Memory B cell (primary cell): ENCODE results near the gene NEK3.
"Not testable (repeated sequence)": the region's sequence is repeated elsewhere in the genome, so short reads cannot be mapped to it uniquely, and the experiment has no call there.

ENCODE experiments used
- ATAC-seq: fragments of 150-1000 bp; cut with Tn5 transposase; 2 replicates; pipeline ENCODE4 v1.10.0; 2021; ENCODE audit warnings: low read depth, mild to moderate bottlenecking, moderate library complexity
- DNase-seq, 2 donors: peaks; one replicate each; pipeline ENCODE4 v3.0.0; 2022; ENCODE audit warnings: low spot score in 2 of 2
- H3K27ac Mint-ChIP-seq: one replicate; pipeline ENCODE4 v1.8.0; 2022; ENCODE audit warnings: mild to moderate bottlenecking, moderate library complexity, mixed read lengths
- H3K27me3 Mint-ChIP-seq: one replicate; pipeline ENCODE4 v1.8.0; 2022; ENCODE audit warnings: mixed read lengths
- H3K36me3 Mint-ChIP-seq: one replicate; pipeline ENCODE4 v1.8.0; 2022; ENCODE audit warnings: mild to moderate bottlenecking, mixed read lengths
- H3K4me1 Mint-ChIP-seq: one replicate; pipeline ENCODE4 v1.8.0; 2022; ENCODE audit warnings: mixed read lengths
- H3K4me3 Mint-ChIP-seq: one replicate; pipeline ENCODE4 v1.8.0; 2022; ENCODE audit warnings: mild to moderate bottlenecking, moderate library complexity, mixed read lengths
- H3K9me3 Mint-ChIP-seq: one replicate; pipeline ENCODE4 v1.8.0; 2022; ENCODE audit warnings: mixed read lengths

NEK3 gene, protein sequence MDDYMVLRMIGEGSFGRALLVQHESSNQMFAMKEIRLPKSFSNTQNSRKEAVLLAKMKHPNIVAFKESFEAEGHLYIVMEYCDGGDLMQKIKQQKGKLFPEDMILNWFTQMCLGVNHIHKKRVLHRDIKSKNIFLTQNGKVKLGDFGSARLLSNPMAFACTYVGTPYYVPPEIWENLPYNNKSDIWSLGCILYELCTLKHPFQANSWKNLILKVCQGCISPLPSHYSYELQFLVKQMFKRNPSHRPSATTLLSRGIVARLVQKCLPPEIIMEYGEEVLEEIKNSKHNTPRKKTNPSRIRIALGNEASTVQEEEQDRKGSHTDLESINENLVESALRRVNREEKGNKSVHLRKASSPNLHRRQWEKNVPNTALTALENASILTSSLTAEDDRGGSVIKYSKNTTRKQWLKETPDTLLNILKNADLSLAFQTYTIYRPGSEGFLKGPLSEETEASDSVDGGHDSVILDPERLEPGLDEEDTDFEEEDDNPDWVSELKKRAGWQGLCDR

DNA sequence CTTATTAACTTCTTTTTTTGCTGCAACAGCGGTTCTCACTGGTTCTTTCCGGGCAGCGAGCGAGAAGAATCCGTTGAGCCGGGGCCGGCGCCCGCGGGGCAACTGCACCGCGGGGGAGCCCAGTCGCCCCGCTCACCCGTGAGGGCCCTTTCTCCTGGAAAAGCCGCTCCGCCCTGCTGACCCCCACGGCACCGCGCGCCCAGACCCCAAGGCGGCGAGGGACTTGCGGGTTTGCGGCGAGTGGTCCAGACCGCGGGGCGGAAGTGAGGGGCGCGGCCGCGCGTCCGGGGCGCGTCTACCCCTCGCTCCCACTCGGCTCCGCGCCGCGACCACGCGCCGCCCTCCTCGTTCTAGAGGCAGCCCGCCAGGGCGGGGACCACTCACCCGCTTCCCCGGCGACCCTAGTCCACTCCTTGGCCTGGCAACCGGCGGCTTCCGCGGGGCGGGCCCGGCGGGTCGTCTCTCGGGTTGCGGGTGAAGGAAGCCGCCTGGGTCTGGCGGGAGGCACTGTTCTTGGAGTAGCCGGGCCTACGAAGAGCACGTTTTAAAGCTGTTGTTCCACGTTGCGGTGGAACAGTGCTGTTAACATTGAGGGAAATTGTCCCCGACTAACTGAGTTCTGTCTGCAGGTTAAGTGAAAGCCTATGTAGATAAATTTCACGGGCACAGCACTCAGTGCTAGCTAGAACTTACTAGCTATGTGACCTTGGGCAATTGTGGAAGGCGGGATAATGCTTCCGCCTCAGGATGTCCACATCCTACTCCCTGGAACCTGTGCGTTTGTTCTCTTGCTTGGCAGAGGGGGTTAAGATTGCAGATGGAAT is at the start of gene NEK3:
Gene NEK3 (minus strand): TSS at position 439 of the 824 bp plus-strand sequence. CDS start 3,406 bp downstream, outside the sequence.
- Mint-ChIP-seq H3K9me3 (no peaks in the 10 kb centered on the region), H3K27ac (peak within 1 kb of the TSS; percentile 75), H3K36me3 (no peaks in the 10 kb centered on the region), H3K4me3 (peak within 1 kb of the TSS; percentile 87), H3K4me1 (peaks cover 16% of the 10 kb centered on the region), H3K27me3 (peaks cover 2% of the 10 kb centered on the region)
- DNase-seq: peak; percentile 35 to 58
- ATAC-seq: peak; percentile 84

- not testable (repeated sequence) for H3K27ac Mint-ChIP-seq, H3K4me3 Mint-ChIP-seq, H3K4me1 Mint-ChIP-seq, DNase-seq, H3K27me3 Mint-ChIP-seq, H3K9me3 Mint-ChIP-seq, ATAC-seq, H3K36me3 Mint-ChIP-seq
Observed at GRCh38 chr13:52208384-52208783, 49.0 kb upstream of the NEK3 start.

DNA sequence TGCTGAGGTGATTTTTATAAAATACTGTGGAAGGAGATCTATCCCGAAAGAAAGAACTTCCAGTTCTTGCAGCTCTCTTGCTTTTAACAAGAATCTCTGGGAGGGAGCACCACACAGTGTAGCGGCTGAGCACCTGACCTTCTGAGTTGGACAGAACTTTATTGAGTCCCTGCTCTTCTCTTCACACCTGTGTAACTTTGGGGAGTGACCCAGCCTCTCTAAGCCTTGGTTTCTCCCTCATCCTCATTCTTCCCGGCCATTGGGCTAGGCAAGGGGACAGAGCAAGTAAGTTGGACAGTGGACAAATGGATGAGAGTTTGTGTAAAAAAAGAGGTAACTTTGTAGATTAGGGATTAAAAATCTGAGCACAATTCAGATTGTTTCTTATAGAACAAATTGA is 48.5 kb upstream of the NEK3 start:
- not testable (repeated sequence) for H3K4me3 Mint-ChIP-seq, H3K27ac Mint-ChIP-seq, H3K4me1 Mint-ChIP-seq, ATAC-seq, H3K9me3 Mint-ChIP-seq, DNase-seq, H3K27me3 Mint-ChIP-seq, H3K36me3 Mint-ChIP-seq

DNA sequence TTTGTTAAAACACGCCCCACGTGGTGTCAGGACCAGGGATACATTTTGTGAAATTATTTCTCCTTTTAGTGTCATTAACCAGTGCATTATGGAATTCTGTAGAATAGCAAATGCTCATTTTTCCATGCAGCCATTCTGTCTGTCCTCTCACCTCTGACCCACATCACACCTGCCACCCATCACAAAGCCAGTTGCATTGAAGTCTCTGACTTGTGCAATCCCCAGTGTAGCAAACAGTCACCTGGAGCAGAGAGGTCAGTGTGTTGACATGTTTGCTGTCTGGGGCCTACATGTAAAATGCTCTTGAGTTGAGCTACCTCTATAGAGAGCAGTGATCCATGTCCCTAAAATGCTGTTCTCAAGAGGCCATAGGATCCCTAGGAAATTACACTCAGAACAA is 47.9 kb upstream of the NEK3 start:
- H3K9me3 Mint-ChIP-seq, H3K4me1 Mint-ChIP-seq, H3K36me3 Mint-ChIP-seq, DNase-seq, H3K27me3 Mint-ChIP-seq, H3K4me3 Mint-ChIP-seq, H3K27ac Mint-ChIP-seq, ATAC-seq: not testable (repeated sequence)

DNA sequence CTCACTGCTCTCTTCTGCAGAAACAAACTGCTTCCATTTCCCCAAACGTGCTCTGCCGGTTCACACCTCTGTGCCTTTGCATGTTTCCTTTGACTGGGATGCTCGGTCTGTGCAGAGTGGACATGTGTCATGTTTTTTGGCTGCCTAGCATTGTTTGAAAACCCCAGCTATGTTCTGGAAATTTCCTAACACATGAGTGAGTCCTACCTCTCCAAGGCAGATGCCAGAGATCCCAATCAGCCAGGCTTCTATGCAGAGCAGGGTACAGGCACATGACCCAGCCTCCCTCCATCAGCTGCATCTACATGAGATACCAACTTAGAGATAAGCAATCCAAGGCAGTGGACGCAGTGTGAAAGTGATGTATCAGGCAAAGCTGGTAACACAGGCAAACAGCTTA is 45.1 kb upstream of the NEK3 start:
- not testable (repeated sequence) for H3K4me1 Mint-ChIP-seq, H3K36me3 Mint-ChIP-seq, ATAC-seq, H3K9me3 Mint-ChIP-seq, H3K4me3 Mint-ChIP-seq, H3K27me3 Mint-ChIP-seq, H3K27ac Mint-ChIP-seq, DNase-seq

DNA sequence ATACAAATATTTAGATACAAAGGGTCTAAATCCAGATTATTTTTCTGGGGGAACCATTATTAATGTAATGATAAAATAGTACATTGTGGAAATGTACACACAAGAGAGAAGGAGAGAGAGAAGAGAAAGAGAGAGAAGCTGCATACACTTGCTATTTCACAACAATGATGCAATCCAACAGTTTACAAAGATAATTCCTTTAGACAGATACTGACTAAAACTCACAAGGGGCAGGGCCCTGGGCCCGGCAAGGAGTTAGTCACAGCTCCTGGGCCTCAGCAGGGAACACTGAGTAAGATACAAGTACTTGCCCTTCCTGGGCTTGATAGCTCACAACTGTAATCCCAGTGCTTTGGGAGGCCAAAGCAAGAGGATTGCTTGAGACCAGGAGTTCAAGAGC is 44.5 kb upstream of the NEK3 start:
- DNase-seq, H3K36me3 Mint-ChIP-seq, H3K9me3 Mint-ChIP-seq, H3K4me1 Mint-ChIP-seq, ATAC-seq, H3K27me3 Mint-ChIP-seq, H3K4me3 Mint-ChIP-seq, H3K27ac Mint-ChIP-seq: not testable (repeated sequence)

GRCh38 chr13:52202506-52202905 is 43.1 kb upstream of the NEK3 start:
- H3K4me1 Mint-ChIP-seq, ATAC-seq, H3K27me3 Mint-ChIP-seq, H3K27ac Mint-ChIP-seq, H3K9me3 Mint-ChIP-seq, H3K4me3 Mint-ChIP-seq, DNase-seq, H3K36me3 Mint-ChIP-seq: not testable (repeated sequence)

DNA sequence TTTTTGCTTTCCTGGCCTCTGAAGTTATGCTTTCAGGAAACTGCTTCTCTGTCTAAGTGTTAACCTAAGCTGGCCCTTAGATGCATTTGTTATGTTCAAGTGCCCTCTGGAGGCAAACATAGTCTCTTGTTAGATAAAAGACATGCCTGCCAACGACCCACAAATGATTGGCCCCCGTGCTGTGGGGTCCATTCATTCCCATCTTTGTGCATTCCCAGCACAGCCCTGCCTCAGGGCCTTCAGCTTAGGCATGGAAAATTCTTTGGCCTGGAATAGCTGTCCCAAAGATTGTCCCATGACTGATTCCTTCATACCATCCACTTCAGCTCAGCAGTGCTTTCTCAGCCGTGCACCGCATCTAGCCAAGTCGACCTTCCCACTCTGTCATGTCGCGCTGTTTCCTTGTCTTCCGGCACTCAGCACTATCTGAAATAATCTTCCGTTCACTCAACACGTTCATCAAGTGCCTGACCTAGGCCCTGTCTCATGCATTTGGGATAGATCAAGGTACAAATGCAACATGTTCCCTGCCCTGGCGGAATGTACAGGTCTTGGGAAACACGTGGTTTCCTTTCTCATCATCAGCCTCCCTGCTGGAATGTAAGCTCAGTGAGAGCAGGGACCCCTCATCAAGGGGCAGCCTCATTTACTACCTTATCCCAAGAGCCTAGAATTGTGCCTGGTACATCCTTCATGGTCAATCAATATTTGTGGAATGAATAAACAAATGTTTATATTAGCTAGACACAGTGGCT is 42.2 kb upstream of the NEK3 start:
- H3K27ac Mint-ChIP-seq, H3K4me1 Mint-ChIP-seq, H3K36me3 Mint-ChIP-seq, H3K4me3 Mint-ChIP-seq, H3K27me3 Mint-ChIP-seq, H3K9me3 Mint-ChIP-seq: not testable (repeated sequence)
- DNase-seq: peak in 1 of 2 donors; percentile 7
- ATAC-seq: peak; percentile 80

- H3K4me1 Mint-ChIP-seq: peaks cover 9% of the 10 kb centered on the region
- DNase-seq (peak; percentile 32 to 42), ATAC-seq (peak; percentile 63)
- no peaks in the 10 kb centered on the region for H3K36me3 Mint-ChIP-seq
- H3K9me3 Mint-ChIP-seq: no peaks in the 10 kb centered on the region
- H3K27me3 Mint-ChIP-seq: no peaks in the 10 kb centered on the region
- H3K27ac Mint-ChIP-seq: peak overlapping the region; percentile 95
- H3K4me3 Mint-ChIP-seq: peak overlapping the region; percentile 90
Observed at GRCh38 chr13:52195401-52195837, 36.0 kb upstream of the NEK3 start.

DNA sequence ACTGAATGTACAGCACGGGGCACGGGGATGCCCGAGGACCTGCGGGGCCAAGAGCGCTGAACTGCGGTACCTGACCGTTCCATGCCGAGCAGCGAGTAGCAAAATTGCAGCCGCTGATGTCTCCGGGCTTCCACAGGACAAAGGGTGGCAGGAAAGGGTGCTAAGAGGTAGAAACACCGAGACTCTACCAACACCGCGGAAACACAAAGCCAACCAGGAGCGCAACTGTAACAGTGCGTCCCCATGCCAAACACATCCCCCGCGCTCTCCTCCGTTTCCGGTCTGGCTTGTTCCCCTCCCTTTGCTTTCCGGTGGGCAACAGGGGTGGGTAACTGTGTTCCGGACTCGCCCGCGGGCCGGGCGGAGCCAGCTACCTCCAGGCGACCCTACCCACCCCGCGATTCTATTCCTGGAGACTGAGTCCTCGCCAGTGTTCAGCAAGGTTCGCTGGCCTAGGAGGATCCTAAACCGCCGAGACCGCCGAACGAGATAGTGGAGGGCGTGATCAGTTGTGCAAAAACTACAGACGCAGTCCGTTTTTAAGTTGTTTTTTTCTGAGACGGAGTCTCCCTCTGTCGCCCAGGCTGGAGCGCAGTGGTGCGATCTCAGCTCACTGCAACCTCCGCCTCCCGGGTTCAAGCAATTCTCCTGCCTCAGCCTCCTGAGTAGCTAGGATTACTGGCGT is 34.9 kb upstream of the NEK3 start:
- no peaks in the 10 kb centered on the region for H3K36me3 Mint-ChIP-seq
- no peaks in the 10 kb centered on the region for H3K9me3 Mint-ChIP-seq
- peaks cover 9% of the 10 kb centered on the region for H3K4me1 Mint-ChIP-seq
- H3K4me3 Mint-ChIP-seq: peak overlapping the region; percentile 90
- peak overlapping the region; percentile 95 for H3K27ac Mint-ChIP-seq
- no peaks in the 10 kb centered on the region for H3K27me3 Mint-ChIP-seq
- peak; percentile 92 to 98 for DNase-seq
- ATAC-seq: peak; percentile 78

- H3K9me3 Mint-ChIP-seq, H3K36me3 Mint-ChIP-seq, H3K27me3 Mint-ChIP-seq, DNase-seq, H3K4me1 Mint-ChIP-seq: not testable (repeated sequence)
- ATAC-seq: peak; percentile 18
- H3K4me3 Mint-ChIP-seq: peak overlapping the region; percentile 90
- peak overlapping the region; percentile 95 for H3K27ac Mint-ChIP-seq
Observed at GRCh38 chr13:52193587-52194183, 34.3 kb upstream of the NEK3 start.

- not testable (repeated sequence) for H3K4me3 Mint-ChIP-seq, DNase-seq, H3K4me1 Mint-ChIP-seq, H3K27me3 Mint-ChIP-seq, H3K36me3 Mint-ChIP-seq, H3K9me3 Mint-ChIP-seq
- ATAC-seq: peak; percentile 64
- H3K27ac Mint-ChIP-seq: peak overlapping the region; percentile 24
Observed at GRCh38 chr13:52187424-52188187, 28.2 kb upstream of the NEK3 start.
